ENCODE results near the gene OTOR.

GRCh38 chr20:16759181-16759563, 11.0 kb downstream of the OTOR start:
- TF ChIP-seq CTCF (IDR thresholded peaks at IDR 0.05; ENCODE audit: extremely low read depth in 1 of 2, insufficient read depth in 1 of 2, low read depth in 1 of 2, low read length in 2 of 2) (no peak), JUN (IDR thresholded peaks at IDR 0.05; ENCODE audit: borderline replicate concordance, insufficient read depth, insufficient read length, low read depth) (no peak), EZH2 (IDR thresholded peaks at IDR 0.05; ENCODE audit: borderline replicate concordance, low read depth, low read length, severe bottlenecking) (no peak), POLR2A (IDR thresholded peaks at IDR 0.05; ENCODE audit: low read depth, low read length) (no peak), MYC (IDR thresholded peaks at IDR 0.05; ENCODE audit: low read depth, low read length) (no peak), POLR2AphosphoS5 (IDR thresholded peaks at IDR 0.05; ENCODE audit: insufficient read depth, low read depth, low read length) (no peak), MAX (IDR thresholded peaks at IDR 0.05; ENCODE audit: insufficient read depth, insufficient read length) (no peak), FOS (IDR thresholded peaks at IDR 0.05; ENCODE audit: borderline replicate concordance, insufficient read depth, low read length) (no peak)
